Astrocyte (in vitro differentiated cells and primary cell): ENCODE results near the gene PPP1CB. TPM values are rescaled to one million over a fixed set of nuclear protein-coding genes. Genes with fewer than 3 reads are reported as not detected.

Experiments used
- DNase-seq: peaks from one replicate; pipeline ENCODE4 v3.0.0-alpha.2; 2010; ENCODE audit warnings: low read depth
- FAIRE-seq: peaks from 2 replicates; lab custom pipeline; 2011; peaks lifted over from hg19 to GRCh38; lab: Jason Lieb, UNC
- H2AFZ ChIP-seq: 2 replicates; pipeline ENCODE4 v1.6.0; 2012; ENCODE audit warnings: low read depth, low read length, inconsistent platforms
- H3K27ac ChIP-seq: 2 replicates; pipeline ENCODE4 v1.5.1; 2011; ENCODE audit warnings: low read depth, low read length, inconsistent platforms
- H3K27me3 ChIP-seq: 2 replicates; pipeline ENCODE4 v1.6.0; 2011; ENCODE audit warnings: low read length, inconsistent platforms; ENCODE audit not compliant: insufficient read depth
- H3K36me3 ChIP-seq: 2 replicates; pipeline ENCODE4 v1.5.1; 2011; ENCODE audit warnings: low read length, inconsistent platforms; ENCODE audit not compliant: insufficient read depth
- H3K4me1 ChIP-seq: 2 replicates; pipeline ENCODE4 v1.5.1; 2011; ENCODE audit warnings: low read length, inconsistent platforms; ENCODE audit not compliant: insufficient read depth
- H3K4me2 ChIP-seq: 2 replicates; pipeline ENCODE4 v1.6.0; 2012; ENCODE audit warnings: low read length, inconsistent platforms
- H3K4me3 ChIP-seq: 2 replicates; pipeline ENCODE4 v1.5.1; 2011; ENCODE audit warnings: low read depth, mild to moderate bottlenecking, low read length, inconsistent platforms; ENCODE audit not compliant: insufficient read depth
- H3K79me2 ChIP-seq: 2 replicates; pipeline ENCODE4 v1.6.0; 2012; ENCODE audit warnings: mild to moderate bottlenecking, low read length, inconsistent platforms; ENCODE audit not compliant: insufficient read depth
- H3K9ac ChIP-seq: 2 replicates; pipeline ENCODE4 v1.6.0; 2012; ENCODE audit warnings: mild to moderate bottlenecking, low read length, inconsistent platforms
- H3K9me3 ChIP-seq: 2 replicates; pipeline ENCODE4 v1.5.1; 2012; ENCODE audit warnings: low read depth, mild to moderate bottlenecking, low read length, inconsistent platforms; ENCODE audit not compliant: insufficient read depth
- H4K20me1 ChIP-seq: 2 replicates; pipeline ENCODE4 v1.6.0; 2012; ENCODE audit warnings: low read length, inconsistent platforms; ENCODE audit not compliant: insufficient read depth
- H3K27ac Mint-ChIP-seq: one replicate; pipeline ENCODE4 v1.8.0; 2021; ENCODE audit warnings: mild to moderate bottlenecking, mixed read lengths; ENCODE audit not compliant: unreplicated experiment
- H3K27me3 Mint-ChIP-seq: one replicate; pipeline ENCODE4 v1.8.0; 2021; ENCODE audit warnings: low read depth, mixed read lengths; ENCODE audit not compliant: unreplicated experiment
- H3K36me3 Mint-ChIP-seq: one replicate; pipeline ENCODE4 v1.8.0; 2021; ENCODE audit warnings: low read depth, mixed read lengths; ENCODE audit not compliant: unreplicated experiment
- H3K4me1 Mint-ChIP-seq: one replicate; pipeline ENCODE4 v1.8.0; 2021; ENCODE audit warnings: low read depth, mixed read lengths; ENCODE audit not compliant: unreplicated experiment
- H3K4me3 Mint-ChIP-seq: one replicate; pipeline ENCODE4 v1.8.0; 2021; ENCODE audit warnings: mild to moderate bottlenecking, moderate library complexity, mixed read lengths; ENCODE audit not compliant: unreplicated experiment
- H3K9me3 Mint-ChIP-seq: one replicate; pipeline ENCODE4 v1.8.0; 2021; ENCODE audit warnings: mild to moderate bottlenecking, mixed read lengths; ENCODE audit not compliant: unreplicated experiment
- CTCF ChIP-seq: IDR thresholded peaks from 2 replicates; pipeline ENCODE4 v1.5.1; 2011; ENCODE audit warnings: low read depth, mild to moderate bottlenecking, inconsistent platforms, low read length, moderate library complexity; ENCODE audit not compliant: insufficient read depth
- EZH2 ChIP-seq: IDR thresholded peaks from 2 replicates; pipeline ENCODE4 v1.6.1; 2012; ENCODE audit warnings: mild to moderate bottlenecking, low read length, inconsistent platforms; ENCODE audit not compliant: insufficient read depth
- total RNA-seq: library from RNA; stranded (reverse); gene quantifications from 2 replicates; pipeline ENCODE4 v1.2.1, GENCODE V29; 2021

The PPP1CB gene
- total RNA-seq, 1 donor from 2014 or later, result 250 TPM

GRCh38 chr2:28707592-28707991 lies 44.0 kb upstream of the PPP1CB start:
- Histone ChIP-seq H3K27ac (no peak overlapping the region), H3K4me1 (no peaks in the 10 kb centered on the region), H3K79me2 (no peaks in the 10 kb centered on the region), H3K36me3 (no peaks in the 10 kb centered on the region), H3K4me3 (no peak overlapping the region), H3K9ac (no peak overlapping the region), H4K20me1 (no peaks in the 10 kb centered on the region), H2AFZ (no peak overlapping the region), H3K4me2 (no peak overlapping the region), H3K9me3 (no peaks in the 10 kb centered on the region), H3K27me3 (no peaks in the 10 kb centered on the region)
- Mint-ChIP-seq H3K27me3 (no peaks in the 10 kb centered on the region), H3K36me3 (no peaks in the 10 kb centered on the region), H3K9me3 (peaks cover 7% of the 10 kb centered on the region), H3K27ac (no peak overlapping the region), H3K4me1 (peaks cover 2% of the 10 kb centered on the region), H3K4me3 (no peak overlapping the region)
- FAIRE-seq (no peak), DNase-seq (no peak)
- TF ChIP-seq EZH2 (no peak), CTCF (no peak)

- peaks cover 2% of the 10 kb centered on the region for H3K4me1 Mint-ChIP-seq
- DNase-seq (no peak), FAIRE-seq (no peak)
- no peaks in the 10 kb centered on the region for H4K20me1 ChIP-seq
- H3K27ac ChIP-seq, result no peak overlapping the region
- peaks cover 5% of the 10 kb centered on the region for H3K9me3 Mint-ChIP-seq
- no peak overlapping the region for H3K9ac ChIP-seq
- H3K4me1 ChIP-seq, result no peaks in the 10 kb centered on the region
- H3K36me3 ChIP-seq, result no peaks in the 10 kb centered on the region
- H2AFZ ChIP-seq, result no peak overlapping the region
- no peak overlapping the region for H3K4me3 Mint-ChIP-seq
- H3K27me3 Mint-ChIP-seq, result no peaks in the 10 kb centered on the region
- H3K79me2 ChIP-seq, result no peaks in the 10 kb centered on the region
- H3K4me2 ChIP-seq, result no peak overlapping the region
- H3K36me3 Mint-ChIP-seq, result no peaks in the 10 kb centered on the region
- no peak overlapping the region for H3K4me3 ChIP-seq
- H3K27ac Mint-ChIP-seq, result peak overlapping the region; percentile 79
- TF ChIP-seq CTCF (no peak), EZH2 (no peak)
- H3K9me3 ChIP-seq, result no peaks in the 10 kb centered on the region
- H3K27me3 ChIP-seq, result no peaks in the 10 kb centered on the region
Observed at GRCh38 chr2:28709101-28709500, 42.5 kb upstream of the PPP1CB start.

GRCh38 chr2:28710545-28710944 lies 41.1 kb upstream of the PPP1CB start:
- DNase-seq, result no peak
- TF ChIP-seq CTCF, result no peak
- TF ChIP-seq EZH2, result no peak
- FAIRE-seq, result no peak
- Histone ChIP-seq H3K79me2 (no peaks in the 10 kb centered on the region), H3K4me3 (no peak overlapping the region), H3K9ac (no peak overlapping the region), H3K27ac (no peak overlapping the region), H2AFZ (no peak overlapping the region), H3K9me3 (no peaks in the 10 kb centered on the region), H3K4me2 (no peak overlapping the region), H3K36me3 (no peaks in the 10 kb centered on the region), H4K20me1 (no peaks in the 10 kb centered on the region), H3K4me1 (no peaks in the 10 kb centered on the region), H3K27me3 (no peaks in the 10 kb centered on the region)
- no peaks in the 10 kb centered on the region for H3K27me3 Mint-ChIP-seq
- H3K27ac Mint-ChIP-seq, result no peak overlapping the region
- peaks cover 4% of the 10 kb centered on the region for H3K9me3 Mint-ChIP-seq
- H3K4me3 Mint-ChIP-seq, result no peak overlapping the region
- H3K4me1 Mint-ChIP-seq, result peaks cover 2% of the 10 kb centered on the region
- no peaks in the 10 kb centered on the region for H3K36me3 Mint-ChIP-seq
